Vagina (tissue), 2 donors: Measurements from ENCODE around the gene USP47.

Experiments used
- CTCF ChIP-seq, 3 experiments: fragments of 450-650 bp in 2 of 3; fragments of 200-600 bp in 1 of 3; sonication (generic) in 1 of 3; IDR thresholded peaks; one replicate each; pipeline ENCODE4 v1.5.1; 2017 to 2019; ENCODE audit warnings: antibody characterized with exemption in 3 of 3, mild to moderate bottlenecking in 2 of 3, moderate library complexity in 2 of 3
- POLR2A ChIP-seq, 2 donors: fragments of 450-650 bp; IDR thresholded peaks; one replicate each; pipeline ENCODE4 v1.6.1; 2017; ENCODE audit warnings: antibody characterized with exemption in 2 of 2, mild to moderate bottlenecking in 2 of 2, moderate library complexity in 2 of 2
- POLR2AphosphoS5 ChIP-seq, 2 donors: sonication (generic); formaldehyde crosslinking; IDR thresholded peaks; one replicate each; pipeline ENCODE4 v1.9.0; 2017; ENCODE audit warnings: antibody characterized with exemption in 2 of 2, mild to moderate bottlenecking in 2 of 2, low read depth in 1 of 2; ENCODE audit not compliant: insufficient read depth in 1 of 2

GRCh38 chr11:11814614-11815452 is 26.9 kb upstream of the USP47 start:
- TF ChIP-seq CTCF (IDR thresholded peaks at IDR 0.05) (no peak), POLR2AphosphoS5 (IDR thresholded peaks at IDR 0.05; ENCODE audit: insufficient read depth in 1 of 2, low read depth in 1 of 2) (no peak), POLR2A (IDR thresholded peaks at IDR 0.05) (no peak)
